ENCODE measurements around the gene PIAS1. TPM values are rescaled to one million over a fixed set of nuclear protein-coding genes. Genes with fewer than 3 reads are reported as not detected.

Gene PIAS1
- total RNA-seq, 4 donors from 2014 or later: 91.6 to 202 (median 111) TPM

DNA sequence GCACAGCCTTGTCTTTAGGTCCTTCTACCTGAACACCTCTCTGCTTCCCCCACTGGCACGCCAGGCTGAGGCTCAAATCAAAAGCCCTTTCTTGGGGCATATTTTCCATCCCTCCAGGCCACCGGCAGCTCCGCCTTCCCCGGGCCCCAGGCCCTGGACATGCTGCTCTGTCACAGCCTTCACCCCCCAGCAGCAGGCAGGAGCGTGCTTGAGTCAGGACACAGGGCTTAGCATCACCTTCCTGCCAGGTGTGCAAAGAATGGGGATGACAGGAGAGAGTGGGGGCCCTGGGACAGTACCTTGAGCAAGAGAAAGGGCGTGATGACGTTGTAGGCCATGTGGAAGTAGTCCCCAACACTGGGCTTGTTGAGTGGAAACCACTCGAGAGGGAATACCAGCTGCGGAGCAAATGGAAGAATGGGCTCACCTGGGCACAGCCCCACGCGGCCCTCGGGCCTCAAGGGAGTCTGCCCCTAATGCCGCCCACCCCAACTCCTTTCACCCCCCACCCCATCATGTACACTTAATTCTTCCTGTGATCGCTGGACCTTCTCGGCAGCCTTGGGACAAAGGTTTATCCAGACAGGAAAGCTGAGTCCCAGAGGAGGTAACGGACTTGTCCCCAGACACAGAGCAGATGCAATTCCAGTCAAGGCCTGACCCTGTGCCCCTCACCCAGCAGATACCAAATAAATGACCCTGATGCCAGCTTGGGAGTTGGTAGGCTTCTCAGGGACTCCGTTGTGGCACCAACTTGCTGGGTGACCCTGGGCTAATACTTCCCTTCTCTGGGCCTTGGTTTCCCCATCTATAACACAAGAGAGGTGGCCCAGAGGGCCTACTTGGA is 160.1 kb downstream of the PIAS1 start:
- Histone ChIP-seq H3K27ac (no peak overlapping the region), H3K4me1 (peaks cover 0 to 5% of the 10 kb centered on the region in 2 donors), H3K27me3 (no peaks in the 10 kb centered on the region), H3K9me3 (no peaks in the 10 kb centered on the region), H3K36me3 (peaks cover 0 to 4% of the 10 kb centered on the region in 2 donors), H3K4me3 (replicated peaks in 1 of 3) (no peak overlapping the region)
- no peak for DNase-seq
- intact Hi-C loops (cut with DNase I): loop anchor here (10.0 kb wide), 1 partner anchor 159 kb away; the partner anchor contains the start of gene PIAS1
- WGBS, 2 donors: 92 to 97% methylated on average over 16 to 17 of the region's 17 CpGs
- no peak for TF ChIP-seq POLR2A (IDR thresholded peaks at IDR 0.05)
- TF ChIP-seq, protein P1, sequence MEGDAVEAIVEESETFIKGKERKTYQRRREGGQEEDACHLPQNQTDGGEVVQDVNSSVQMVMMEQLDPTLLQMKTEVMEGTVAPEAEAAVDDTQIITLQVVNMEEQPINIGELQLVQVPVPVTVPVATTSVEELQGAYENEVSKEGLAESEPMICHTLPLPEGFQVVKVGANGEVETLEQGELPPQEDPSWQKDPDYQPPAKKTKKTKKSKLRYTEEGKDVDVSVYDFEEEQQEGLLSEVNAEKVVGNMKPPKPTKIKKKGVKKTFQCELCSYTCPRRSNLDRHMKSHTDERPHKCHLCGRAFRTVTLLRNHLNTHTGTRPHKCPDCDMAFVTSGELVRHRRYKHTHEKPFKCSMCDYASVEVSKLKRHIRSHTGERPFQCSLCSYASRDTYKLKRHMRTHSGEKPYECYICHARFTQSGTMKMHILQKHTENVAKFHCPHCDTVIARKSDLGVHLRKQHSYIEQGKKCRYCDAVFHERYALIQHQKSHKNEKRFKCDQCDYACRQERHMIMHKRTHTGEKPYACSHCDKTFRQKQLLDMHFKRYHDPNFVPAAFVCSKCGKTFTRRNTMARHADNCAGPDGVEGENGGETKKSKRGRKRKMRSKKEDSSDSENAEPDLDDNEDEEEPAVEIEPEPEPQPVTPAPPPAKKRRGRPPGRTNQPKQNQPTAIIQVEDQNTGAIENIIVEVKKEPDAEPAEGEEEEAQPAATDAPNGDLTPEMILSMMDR (IDR thresholded peaks at IDR 0.05): no peak

DNA sequence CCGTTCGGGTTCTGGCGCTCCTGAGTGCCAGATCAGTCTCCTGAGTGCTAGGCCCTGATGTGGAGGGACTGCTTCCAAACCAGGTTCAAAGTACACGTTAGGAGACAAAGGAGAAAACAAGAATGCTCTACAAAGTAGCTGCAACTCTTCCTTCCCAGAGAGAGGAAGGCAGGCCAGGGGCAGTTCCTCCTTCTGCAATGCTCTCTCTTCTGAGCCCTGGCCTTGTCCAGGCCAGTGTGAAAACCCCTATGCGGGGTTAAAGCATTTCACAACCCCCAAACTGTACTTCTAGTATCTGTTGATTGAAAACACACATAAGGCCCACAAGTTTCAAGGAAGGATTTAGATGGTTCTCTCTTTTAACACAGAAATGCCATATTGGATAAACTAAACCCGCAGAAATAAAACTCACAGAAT is 160.7 kb downstream of the PIAS1 start:
- H3K4me1 ChIP-seq: peaks cover 0 to 5% of the 10 kb centered on the region in 2 donors
- no peak for DNase-seq
- peaks cover 0 to 4% of the 10 kb centered on the region in 2 donors for H3K36me3 ChIP-seq
- no peak overlapping the region for H3K4me3 ChIP-seq (replicated peaks in 1 of 3)
- TF ChIP-seq, protein P1 (IDR thresholded peaks at IDR 0.05): no peak
- no peak for TF ChIP-seq POLR2A (IDR thresholded peaks at IDR 0.05)
- no peak overlapping the region for H3K27ac ChIP-seq
- H3K27me3 ChIP-seq: no peaks in the 10 kb centered on the region
- intact Hi-C loops (cut with DNase I): loop anchor here (10.0 kb wide), 1 partner anchor 160 kb away; the partner anchor contains the start of gene PIAS1
- no peaks in the 10 kb centered on the region for H3K9me3 ChIP-seq
- 79 to 98% methylated on average over 6 of the region's 6 CpGs for WGBS, 2 donors

DNA sequence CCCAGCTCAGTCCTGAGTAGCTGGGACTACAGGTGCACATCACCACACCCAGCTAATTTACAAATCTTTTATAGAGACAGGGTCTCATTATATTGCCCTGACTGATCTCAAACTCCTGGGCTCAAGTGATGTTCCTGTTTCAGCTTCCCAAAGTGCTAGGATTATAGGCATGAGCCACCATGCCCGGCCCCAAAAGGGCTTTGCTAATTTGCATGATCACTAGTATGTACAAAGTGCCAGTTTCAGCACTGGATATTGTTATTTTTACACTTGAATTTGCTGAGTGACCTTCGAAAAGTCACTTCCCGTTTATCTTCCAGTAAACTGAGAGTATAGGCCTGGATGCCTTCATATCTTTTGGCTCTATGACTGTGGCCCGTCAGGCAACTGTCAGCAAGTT is 163.2 kb downstream of the PIAS1 start:
- Histone ChIP-seq H3K4me3 (replicated peaks in 1 of 3) (no peak overlapping the region), H3K27ac (no peak overlapping the region), H3K27me3 (no peaks in the 10 kb centered on the region), H3K9me3 (no peaks in the 10 kb centered on the region), H3K36me3 (peaks cover 0 to 4% of the 10 kb centered on the region in 2 donors), H3K4me1 (no peaks in the 10 kb centered on the region)
- 94 to 98% methylated on average over 4 of the region's 4 CpGs for WGBS, 2 donors
- DNase-seq: no peak
- TF ChIP-seq POLR2A (IDR thresholded peaks at IDR 0.05): no peak
- TF ChIP-seq, protein P1 (IDR thresholded peaks at IDR 0.05): no peak
- intact Hi-C loops (cut with DNase I): loop anchor here (10.0 kb wide), 1 partner anchor 163 kb away; the partner anchor contains the start of gene PIAS1

DNA sequence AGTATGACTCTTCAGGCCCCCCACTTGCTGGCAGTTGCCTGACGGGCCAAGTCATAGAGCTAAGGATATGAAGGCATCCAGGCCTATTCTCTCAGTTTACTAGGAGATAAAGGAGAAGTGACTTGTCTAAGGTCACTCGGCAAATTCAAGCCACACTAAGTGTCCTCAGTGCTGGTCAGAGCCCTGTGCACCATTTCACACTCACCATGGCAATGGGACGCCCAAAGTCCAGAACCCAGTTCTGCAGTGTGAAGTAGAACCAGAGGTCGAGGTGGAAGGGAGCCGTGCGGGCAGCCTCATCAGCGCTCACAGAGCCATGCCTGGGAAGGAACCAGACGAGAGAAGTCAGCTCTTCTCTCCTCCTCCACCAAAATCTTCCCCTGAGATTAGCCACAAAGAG is 164.2 kb downstream of the PIAS1 start:
- no peaks in the 10 kb centered on the region for H3K9me3 ChIP-seq
- H3K27me3 ChIP-seq: no peaks in the 10 kb centered on the region
- WGBS, 2 donors: 93 to 98% methylated on average over 7 of the region's 8 CpGs
- peaks cover 0 to 5% of the 10 kb centered on the region in 2 donors for H3K4me1 ChIP-seq
- no peak for DNase-seq
- intact Hi-C loops (cut with DNase I): loop anchor here (10.0 kb wide), 1 partner anchor 164 kb away; the partner anchor contains the start of gene PIAS1
- H3K27ac ChIP-seq: no peak overlapping the region
- no peak overlapping the region for H3K4me3 ChIP-seq (replicated peaks in 1 of 3)
- TF ChIP-seq, protein P1 (IDR thresholded peaks at IDR 0.05): no peak
- TF ChIP-seq POLR2A (IDR thresholded peaks at IDR 0.05): no peak
- H3K36me3 ChIP-seq: peaks cover 0 to 4% of the 10 kb centered on the region in 2 donors
